Measurements from ENCODE around the gene CAMLG. TPM values are rescaled to one million over a fixed set of nuclear protein-coding genes. Genes with fewer than 3 reads are reported as not detected.

The CAMLG gene
- total RNA-seq, 2 experiments from 2014 or later = 33.8 to 35.9 TPM

- intact Hi-C loops (cut with micrococcal nuclease) = no loop called here
- H3K36me3 Mint-ChIP-seq (ENCODE audit: low read depth) = peaks cover 42% of the 10 kb centered on the region
- POLR2A ChIA-PET = interaction anchor here (0.7 to 1.0 kb wide), 2 partner anchors 17 to 34 kb away, joined by 3 read pairs; no protein-coding TSS in a partner anchor
Observed at GRCh38 chr5:134787692-134788091, 49.3 kb downstream of the CAMLG start.

GRCh38 chr5:134791580-134791979 lies 53.2 kb downstream of the CAMLG start:
- H3K27me3 Mint-ChIP-seq = no peaks in the 10 kb centered on the region
- H3K4me3 Mint-ChIP-seq = no peak overlapping the region
- ChIA-PET POLR2A (no interaction called here), CTCF (interaction anchor here (0.9 to 1.7 kb wide), 2 partner anchors 10 to 30 kb away, joined by 3 to 4 read pairs; no protein-coding TSS in a partner anchor)
- H3K27ac Mint-ChIP-seq = no peak overlapping the region
- peaks cover 43% of the 10 kb centered on the region for H3K36me3 Mint-ChIP-seq (ENCODE audit: low read depth)
- intact Hi-C loops (cut with micrococcal nuclease) = no loop called here
- H3K9me3 Mint-ChIP-seq = no peaks in the 10 kb centered on the region
- DNase-seq (no peak), ATAC-seq (no peak)
- TF ChIP-seq, protein P1, sequence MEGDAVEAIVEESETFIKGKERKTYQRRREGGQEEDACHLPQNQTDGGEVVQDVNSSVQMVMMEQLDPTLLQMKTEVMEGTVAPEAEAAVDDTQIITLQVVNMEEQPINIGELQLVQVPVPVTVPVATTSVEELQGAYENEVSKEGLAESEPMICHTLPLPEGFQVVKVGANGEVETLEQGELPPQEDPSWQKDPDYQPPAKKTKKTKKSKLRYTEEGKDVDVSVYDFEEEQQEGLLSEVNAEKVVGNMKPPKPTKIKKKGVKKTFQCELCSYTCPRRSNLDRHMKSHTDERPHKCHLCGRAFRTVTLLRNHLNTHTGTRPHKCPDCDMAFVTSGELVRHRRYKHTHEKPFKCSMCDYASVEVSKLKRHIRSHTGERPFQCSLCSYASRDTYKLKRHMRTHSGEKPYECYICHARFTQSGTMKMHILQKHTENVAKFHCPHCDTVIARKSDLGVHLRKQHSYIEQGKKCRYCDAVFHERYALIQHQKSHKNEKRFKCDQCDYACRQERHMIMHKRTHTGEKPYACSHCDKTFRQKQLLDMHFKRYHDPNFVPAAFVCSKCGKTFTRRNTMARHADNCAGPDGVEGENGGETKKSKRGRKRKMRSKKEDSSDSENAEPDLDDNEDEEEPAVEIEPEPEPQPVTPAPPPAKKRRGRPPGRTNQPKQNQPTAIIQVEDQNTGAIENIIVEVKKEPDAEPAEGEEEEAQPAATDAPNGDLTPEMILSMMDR (IDR thresholded peaks at IDR 0.05) = no peak
- H3K4me1 Mint-ChIP-seq (ENCODE audit: low read depth) = no peaks in the 10 kb centered on the region

More at GRCh38 chr5:134787692-134788091, 49.3 kb downstream of the CAMLG start:
- ATAC-seq (no peak), DNase-seq (no peak)
- TF ChIP-seq, protein P1 (IDR thresholded peaks at IDR 0.05) = no peak
- Mint-ChIP-seq H3K27me3 (no peaks in the 10 kb centered on the region), H3K4me3 (no peak overlapping the region), H3K4me1 (ENCODE audit: low read depth) (no peaks in the 10 kb centered on the region), H3K27ac (no peak overlapping the region), H3K9me3 (no peaks in the 10 kb centered on the region)
- CTCF ChIA-PET = interaction anchor here (1.3 kb wide), 1 partner anchor 16 kb away, joined by 3 read pairs; no protein-coding TSS in a partner anchor

DNA sequence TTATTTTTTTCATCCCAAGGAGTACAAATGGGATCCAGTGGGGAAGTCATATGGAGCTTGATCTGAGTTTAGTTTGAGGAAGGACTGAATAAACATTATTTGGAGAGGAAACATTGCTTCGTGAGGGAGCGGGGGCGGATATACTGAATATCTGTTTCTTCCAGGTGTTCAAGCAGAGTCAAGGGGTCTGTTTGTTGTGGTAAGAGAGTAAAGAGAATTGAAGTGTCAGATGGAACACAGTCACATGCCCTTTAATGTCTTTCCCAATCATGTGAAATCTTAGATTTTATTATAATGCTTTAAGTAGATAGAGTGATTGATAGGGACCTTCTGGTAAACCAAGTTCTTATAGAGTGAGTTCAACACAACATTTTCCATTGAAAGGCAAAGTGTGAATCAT lies 53.9 kb downstream of the CAMLG start:
- peaks cover 45% of the 10 kb centered on the region for H3K36me3 Mint-ChIP-seq (ENCODE audit: low read depth)
- CTCF ChIA-PET = interaction anchor here (0.9 to 1.7 kb wide), 2 partner anchors 11 to 30 kb away, joined by 3 to 4 read pairs; no protein-coding TSS in a partner anchor
- H3K27ac Mint-ChIP-seq = no peak overlapping the region

DNA sequence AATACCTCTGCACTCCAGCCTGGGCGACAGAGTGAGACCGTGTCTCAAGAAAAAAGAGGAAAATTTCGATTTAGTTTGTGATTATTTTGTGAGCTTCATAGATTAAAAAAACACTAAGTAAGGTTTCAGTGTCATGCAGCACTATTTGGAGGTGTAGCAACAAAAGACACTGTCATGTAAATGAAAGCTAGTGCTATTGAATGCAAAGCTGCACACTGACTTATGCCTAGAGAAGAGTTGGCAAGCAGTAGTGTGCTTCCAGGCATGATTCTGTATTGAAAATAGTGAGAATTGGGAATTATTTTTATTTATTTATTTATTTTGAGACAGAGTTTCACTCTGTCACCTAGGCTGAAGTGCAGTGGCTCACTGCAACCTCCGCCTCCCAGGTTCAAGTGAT lies 54.8 kb downstream of the CAMLG start:
- DNase-seq (no peak), ATAC-seq (no peak)
- POLR2A ChIA-PET = no interaction called here
- H3K36me3 Mint-ChIP-seq (ENCODE audit: low read depth) = peaks cover 46% of the 10 kb centered on the region
- H3K27me3 Mint-ChIP-seq = no peaks in the 10 kb centered on the region
- H3K27ac Mint-ChIP-seq = no peak overlapping the region
- intact Hi-C loops (cut with micrococcal nuclease) = no loop called here
- no peak overlapping the region for H3K4me3 Mint-ChIP-seq
- H3K9me3 Mint-ChIP-seq = no peaks in the 10 kb centered on the region
- TF ChIP-seq, protein P1 (IDR thresholded peaks at IDR 0.05) = no peak
- no peaks in the 10 kb centered on the region for H3K4me1 Mint-ChIP-seq (ENCODE audit: low read depth)
- CTCF ChIA-PET = no interaction called here

More for the DNA sequence above, 53.9 kb downstream of the CAMLG start:
- Mint-ChIP-seq H3K27me3 (no peaks in the 10 kb centered on the region), H3K4me3 (no peak overlapping the region), H3K9me3 (no peaks in the 10 kb centered on the region), H3K4me1 (ENCODE audit: low read depth) (no peaks in the 10 kb centered on the region)
- POLR2A ChIA-PET = no interaction called here
- intact Hi-C loops (cut with micrococcal nuclease) = no loop called here
- TF ChIP-seq, protein P1 (IDR thresholded peaks at IDR 0.05) = no peak
- no peak for ATAC-seq
- no peak for DNase-seq

DNA sequence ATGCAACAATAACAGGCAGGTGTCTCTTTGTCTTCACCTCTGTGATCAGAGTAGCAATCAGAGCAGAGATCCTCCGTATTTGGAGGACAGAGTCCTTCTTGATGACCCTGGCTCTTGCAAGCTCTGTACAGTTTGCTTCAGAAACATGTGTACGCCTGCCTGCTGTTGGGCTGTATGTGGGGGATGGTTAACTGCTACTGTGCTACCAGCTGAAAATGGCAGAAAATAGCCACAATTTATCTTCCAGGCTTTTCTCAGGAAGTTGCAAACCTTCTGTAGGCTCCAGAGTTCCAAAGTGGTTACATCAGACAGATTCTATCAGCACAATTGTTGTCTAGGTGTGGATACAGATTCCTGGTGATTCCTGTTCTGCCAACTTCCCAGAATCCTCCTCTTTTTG lies 55.7 kb downstream of the CAMLG start:
- H3K27ac Mint-ChIP-seq = no peak overlapping the region
- CTCF ChIA-PET = no interaction called here

More for the DNA sequence above, 55.7 kb downstream of the CAMLG start:
- ATAC-seq = no peak
- Mint-ChIP-seq H3K9me3 (no peaks in the 10 kb centered on the region), H3K27me3 (no peaks in the 10 kb centered on the region), H3K4me1 (ENCODE audit: low read depth) (no peaks in the 10 kb centered on the region), H3K36me3 (ENCODE audit: low read depth) (peaks cover 46% of the 10 kb centered on the region), H3K4me3 (no peak overlapping the region)
- TF ChIP-seq, protein P1 (IDR thresholded peaks at IDR 0.05) = no peak
- intact Hi-C loops (cut with micrococcal nuclease) = no loop called here
- POLR2A ChIA-PET = no interaction called here
- no peak for DNase-seq
